HG02798 (cell line): ENCODE results near the gene ZBTB46.
"Not testable (repeated sequence)": the region's sequence is repeated elsewhere in the genome, so short reads cannot be mapped to it uniquely, and the experiment has no call there.

Experiments used
- ATAC-seq: cut with Tn5 transposase; IDR thresholded peaks from one replicate; pipeline ENCODE4 v1.9.1; 2021; ENCODE audit warnings: mild to moderate bottlenecking; ENCODE audit not compliant: unreplicated experiment, poor library complexity

Gene ZBTB46

DNA sequence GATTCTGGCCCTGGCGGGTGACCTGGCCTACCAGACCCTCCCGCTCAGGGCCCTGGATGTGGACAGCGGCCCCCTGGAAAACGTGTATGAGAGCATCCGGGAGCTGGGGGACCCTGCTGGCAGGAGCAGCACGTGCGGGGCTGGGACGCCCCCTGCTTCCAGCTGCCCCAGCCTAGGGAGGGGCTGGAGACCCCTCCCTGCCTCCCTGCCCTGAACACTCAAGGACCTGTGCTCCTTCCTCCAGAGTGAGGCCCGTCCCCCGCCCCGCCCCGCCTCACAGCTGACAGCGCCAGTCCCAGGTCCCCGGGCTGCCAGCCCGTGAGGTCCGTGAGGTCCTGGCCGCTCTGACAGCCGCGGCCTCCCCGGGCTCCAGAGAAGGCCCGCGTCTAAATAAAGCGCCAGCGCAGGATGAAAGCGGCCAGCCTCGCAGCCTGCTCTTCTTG is 92.4 kb downstream of the ZBTB46 start:
- no peak for ATAC-seq

- ATAC-seq: no peak
Observed at GRCh38 chr20:63737945-63738686, 92.9 kb downstream of the ZBTB46 start.

DNA sequence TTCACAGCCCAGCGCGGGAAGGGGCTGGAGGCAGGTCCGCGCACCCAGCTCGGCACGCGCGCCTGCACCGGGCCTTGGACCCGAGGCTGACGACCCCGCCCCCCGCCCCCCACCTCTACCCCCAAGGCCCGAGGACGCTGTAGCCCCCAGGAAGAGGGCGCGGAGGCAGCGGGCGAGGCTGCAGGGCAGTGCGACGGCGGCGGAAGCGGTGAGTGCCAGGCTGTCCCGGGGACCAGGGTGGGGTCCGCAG is 93.4 kb downstream of the ZBTB46 start:
- ATAC-seq: no peak

DNA sequence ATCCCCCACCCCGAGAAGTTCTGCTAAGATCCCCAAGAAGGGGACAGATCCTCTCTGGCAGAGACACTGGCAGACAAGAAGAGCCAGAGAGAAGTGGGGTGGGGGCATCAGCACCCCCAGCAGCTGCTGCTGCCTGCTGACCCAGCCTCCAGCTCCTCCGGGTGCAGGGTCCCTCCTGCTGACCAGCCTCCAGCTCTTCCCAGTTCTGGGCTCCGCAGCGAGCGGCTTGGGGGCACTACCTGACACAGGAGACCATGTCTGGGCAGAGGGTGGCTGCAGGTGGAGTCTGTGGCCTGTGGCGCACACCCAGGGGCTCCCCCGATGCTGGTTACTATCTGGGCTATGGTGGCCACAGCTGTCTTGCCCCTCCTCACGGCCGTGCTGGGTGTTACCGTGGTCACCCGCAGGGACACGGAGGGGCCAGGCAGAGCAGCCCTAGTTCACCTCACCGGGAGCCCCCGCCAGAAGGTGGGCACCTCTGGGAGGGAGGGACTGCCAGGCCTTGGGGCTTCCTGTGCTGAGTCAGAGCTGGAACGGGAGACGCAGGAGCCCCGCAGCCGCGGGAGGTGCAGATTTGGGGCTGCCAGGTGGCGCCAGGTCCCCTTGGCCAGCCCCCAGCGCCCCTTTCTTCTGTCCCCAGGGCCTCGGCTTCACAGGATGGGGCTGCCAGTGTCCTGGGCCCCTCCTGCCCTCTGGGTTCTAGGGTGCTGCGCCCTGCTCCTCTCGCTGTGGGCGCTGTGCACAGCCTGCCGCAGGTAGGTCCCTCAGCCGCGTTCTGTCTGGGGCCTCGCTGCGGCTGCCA is 94.0 kb downstream of the ZBTB46 start:
- no peak for ATAC-seq

GRCh38 chr20:63735859-63736718 is 95.0 kb downstream of the ZBTB46 start, which contains the start of gene LIME1:
LIME1 (plus strand) TSS chr20:63736664; CDS start chr20:63737550, 886 bp downstream.
- no peak for ATAC-seq

DNA sequence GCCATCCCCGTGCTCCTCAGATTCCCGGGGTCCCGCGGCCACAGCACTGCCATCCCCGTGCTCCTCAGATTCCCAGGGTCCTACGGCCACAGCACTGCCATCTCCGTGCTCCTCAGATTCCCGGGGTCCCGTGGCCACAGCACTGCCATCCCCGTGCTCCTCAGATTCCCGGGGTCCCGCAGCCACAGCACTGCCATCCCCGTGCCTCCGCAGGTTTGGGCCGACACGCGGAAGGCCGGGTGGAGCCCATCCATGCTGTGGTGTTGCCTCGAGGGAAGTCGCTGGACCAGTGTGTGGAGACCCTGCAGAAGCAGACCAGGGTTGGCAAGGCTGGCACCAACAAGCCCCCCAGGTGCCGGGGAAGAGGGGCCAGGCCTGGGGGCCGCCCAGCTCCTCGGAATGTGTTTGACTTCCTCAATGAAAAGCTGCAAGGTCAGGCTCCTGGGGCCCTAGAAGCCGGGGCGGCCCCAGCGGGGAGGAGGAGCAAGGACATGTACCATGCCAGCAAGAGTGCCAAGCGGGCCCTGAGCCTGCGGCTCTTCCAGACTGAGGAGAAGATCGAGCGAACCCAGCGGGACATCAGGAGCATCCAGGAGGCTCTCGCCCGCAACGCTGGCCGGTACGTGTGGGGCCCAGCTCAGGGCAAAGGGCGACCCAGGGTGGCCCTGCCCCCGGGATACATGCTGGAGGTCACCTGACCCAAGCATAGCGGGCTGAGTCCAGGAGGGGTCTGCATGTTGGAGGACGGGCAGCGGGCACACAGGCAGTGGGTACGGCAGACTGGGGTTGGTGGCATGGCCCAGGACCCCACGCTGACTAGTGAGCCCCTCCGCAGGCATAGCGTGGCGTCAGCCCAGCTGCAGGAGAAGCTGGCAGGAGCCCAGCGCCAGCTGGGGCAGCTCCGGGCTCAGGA is 95.9 kb downstream of the ZBTB46 start:
- ATAC-seq: no peak

- ATAC-seq: no peak
Observed at GRCh38 chr20:63734111-63734945, 96.7 kb downstream of the ZBTB46 start.

GRCh38 chr20:63733579-63734081 is 97.4 kb downstream of the ZBTB46 start:
- ATAC-seq: no peak

DNA sequence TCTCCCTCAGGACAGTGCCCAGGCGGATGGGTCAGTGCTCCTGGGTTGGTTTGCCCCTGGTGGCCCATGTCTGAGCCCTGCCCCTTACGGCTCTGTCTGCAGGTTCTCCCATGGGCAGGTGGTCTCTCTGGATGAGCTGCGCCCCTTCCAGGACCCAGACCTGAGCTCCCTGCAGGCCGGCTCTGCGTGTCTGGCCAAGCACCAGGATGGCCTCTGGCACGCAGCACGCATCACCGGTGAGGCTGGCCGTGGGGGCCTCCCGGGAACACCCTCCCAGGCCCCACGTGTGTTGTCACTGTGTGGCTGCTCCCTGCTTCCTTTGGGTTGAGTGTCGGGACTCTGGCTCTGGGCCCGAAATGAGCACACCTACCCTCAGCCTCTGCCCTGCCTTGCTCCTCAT is 97.9 kb downstream of the ZBTB46 start:
- ATAC-seq: no peak

GRCh38 chr20:63732118-63733095 is 98.7 kb downstream of the ZBTB46 start:
- ATAC-seq: no peak

DNA sequence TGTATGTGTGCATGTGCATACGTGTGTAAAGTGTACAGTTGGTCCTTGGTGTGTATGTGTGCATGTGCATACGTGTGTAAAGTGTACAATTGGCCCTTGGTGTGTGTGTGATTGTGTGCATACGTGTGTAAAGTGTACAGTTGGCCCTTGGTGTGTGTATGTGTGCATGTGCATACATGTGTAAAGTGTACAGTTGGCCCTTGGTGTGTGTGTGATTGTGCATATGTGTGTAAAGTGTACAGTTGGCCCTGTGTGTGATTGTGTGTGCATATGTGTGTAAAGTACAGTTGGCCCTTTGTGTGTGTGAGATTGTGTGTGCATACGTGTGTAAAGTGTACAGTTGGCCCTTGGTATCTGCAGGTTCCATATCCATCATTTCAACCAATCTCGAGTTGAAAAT is 99.7 kb downstream of the ZBTB46 start:
- no peak for ATAC-seq

- not testable (repeated sequence) for ATAC-seq
Observed at GRCh38 chr20:63730189-63730733, 100.8 kb downstream of the ZBTB46 start.

- not testable (repeated sequence) for ATAC-seq
Observed at GRCh38 chr20:63722967-63723622, 108.0 kb downstream of the ZBTB46 start.

- no peak for ATAC-seq
Observed at GRCh38 chr20:63718996-63719395, 112.1 kb downstream of the ZBTB46 start.

DNA sequence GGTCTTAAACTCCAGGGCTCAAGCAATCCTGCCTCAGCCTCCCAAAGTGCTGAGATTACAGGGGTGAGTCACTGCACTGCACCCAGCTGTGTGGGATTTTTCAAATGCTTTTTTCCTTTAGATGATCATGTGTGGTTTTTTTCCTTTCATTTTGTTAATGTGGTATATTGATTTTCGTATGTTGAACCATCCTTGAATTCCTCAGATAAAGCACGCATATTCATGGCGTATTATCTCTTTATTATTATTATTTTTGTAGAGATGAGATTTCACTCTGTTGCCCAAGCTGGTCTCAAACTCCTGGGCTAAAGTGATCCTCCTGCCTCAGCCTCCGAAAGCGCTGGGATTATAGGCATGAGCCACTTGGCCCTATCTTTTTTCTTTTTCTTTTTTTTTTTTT is 116.2 kb downstream of the ZBTB46 start:
- ATAC-seq: no peak

DNA sequence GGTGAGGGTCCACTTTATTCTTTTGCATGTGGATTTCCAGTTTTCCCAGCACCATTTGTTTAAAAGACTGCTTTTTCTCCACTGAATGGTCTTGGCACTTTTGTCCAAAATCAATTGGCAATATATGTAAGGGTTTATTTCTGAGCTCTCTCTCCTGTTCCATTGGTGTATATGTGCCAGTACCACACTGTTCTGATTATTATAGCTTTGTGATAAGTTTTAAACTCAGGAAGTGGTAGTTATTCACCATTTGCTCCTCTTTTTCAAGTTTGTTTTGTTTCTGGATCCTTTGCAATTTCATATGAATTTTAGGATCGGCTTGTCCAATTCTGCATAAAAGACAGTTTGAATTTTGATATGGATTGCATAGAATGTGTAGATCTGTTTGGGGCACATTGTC is 118.9 kb downstream of the ZBTB46 start:
- ATAC-seq: no peak

- no peak for ATAC-seq
Observed at GRCh38 chr20:63711085-63711645, 119.9 kb downstream of the ZBTB46 start.
